Thyroid gland (tissue), 4 donors: Measurements from ENCODE around the gene SPINK9.

Experiments
- CTCF ChIP-seq, 6 experiments: fragments of 200-600 bp in 3 of 6; fragments of 450-650 bp in 3 of 6; sonication (generic) in 3 of 6; IDR thresholded peaks; one replicate each; pipeline ENCODE4 v1.5.1; 2016 to 2019; ENCODE audit warnings: antibody characterized with exemption in 6 of 6, mild to moderate bottlenecking in 2 of 6, inconsistent platforms in 1 of 6, moderate library complexity in 1 of 6
- POLR2A ChIP-seq, 2 donors: fragments of 450-650 bp; IDR thresholded peaks; one replicate each; pipeline ENCODE4 v1.6.1; 2017; ENCODE audit warnings: antibody characterized with exemption in 2 of 2, mild to moderate bottlenecking in 2 of 2, moderate library complexity in 1 of 2

GRCh38 chr5:148353634-148354033, 18.3 kb downstream of the SPINK9 start:
- TF ChIP-seq CTCF (IDR thresholded peaks at IDR 0.05) (no peak), POLR2A (IDR thresholded peaks at IDR 0.05) (no peak)
